GM12873 (cell line): ENCODE measurements around the gene SLC24A3.

Experiments
- TF ChIP-seq, protein P1 (sequence below): IDR thresholded peaks from 2 replicates; pipeline ENCODE4 v1.5.1; 2012; ENCODE audit warnings: low read depth, mild to moderate bottlenecking, moderate library complexity, low read length, control low read depth; ENCODE audit not compliant: insufficient read depth; ENCODE audit errors: missing control alignments

Gene SLC24A3

DNA sequence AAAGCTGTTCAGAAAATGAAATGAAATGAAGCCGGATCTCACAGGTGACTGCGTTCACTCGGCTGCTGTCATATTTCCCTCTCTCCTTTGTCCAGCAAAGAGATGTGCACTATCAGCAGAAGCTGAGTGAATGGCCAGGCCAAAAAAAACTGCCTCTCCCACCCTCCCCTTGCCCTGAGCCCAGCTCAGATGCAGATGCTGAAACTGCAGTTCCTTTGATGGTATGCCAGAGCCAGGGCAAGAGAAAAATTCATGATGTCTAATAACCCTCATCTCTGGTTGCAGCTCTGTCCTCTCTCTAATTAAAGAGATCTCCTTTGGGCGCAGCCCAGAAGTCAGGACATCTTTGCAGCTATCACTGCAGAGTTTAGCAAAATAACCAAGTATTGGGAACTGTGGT is 335.1 kb downstream of the SLC24A3 start:
- TF ChIP-seq, protein P1, sequence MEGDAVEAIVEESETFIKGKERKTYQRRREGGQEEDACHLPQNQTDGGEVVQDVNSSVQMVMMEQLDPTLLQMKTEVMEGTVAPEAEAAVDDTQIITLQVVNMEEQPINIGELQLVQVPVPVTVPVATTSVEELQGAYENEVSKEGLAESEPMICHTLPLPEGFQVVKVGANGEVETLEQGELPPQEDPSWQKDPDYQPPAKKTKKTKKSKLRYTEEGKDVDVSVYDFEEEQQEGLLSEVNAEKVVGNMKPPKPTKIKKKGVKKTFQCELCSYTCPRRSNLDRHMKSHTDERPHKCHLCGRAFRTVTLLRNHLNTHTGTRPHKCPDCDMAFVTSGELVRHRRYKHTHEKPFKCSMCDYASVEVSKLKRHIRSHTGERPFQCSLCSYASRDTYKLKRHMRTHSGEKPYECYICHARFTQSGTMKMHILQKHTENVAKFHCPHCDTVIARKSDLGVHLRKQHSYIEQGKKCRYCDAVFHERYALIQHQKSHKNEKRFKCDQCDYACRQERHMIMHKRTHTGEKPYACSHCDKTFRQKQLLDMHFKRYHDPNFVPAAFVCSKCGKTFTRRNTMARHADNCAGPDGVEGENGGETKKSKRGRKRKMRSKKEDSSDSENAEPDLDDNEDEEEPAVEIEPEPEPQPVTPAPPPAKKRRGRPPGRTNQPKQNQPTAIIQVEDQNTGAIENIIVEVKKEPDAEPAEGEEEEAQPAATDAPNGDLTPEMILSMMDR, result no peak

DNA sequence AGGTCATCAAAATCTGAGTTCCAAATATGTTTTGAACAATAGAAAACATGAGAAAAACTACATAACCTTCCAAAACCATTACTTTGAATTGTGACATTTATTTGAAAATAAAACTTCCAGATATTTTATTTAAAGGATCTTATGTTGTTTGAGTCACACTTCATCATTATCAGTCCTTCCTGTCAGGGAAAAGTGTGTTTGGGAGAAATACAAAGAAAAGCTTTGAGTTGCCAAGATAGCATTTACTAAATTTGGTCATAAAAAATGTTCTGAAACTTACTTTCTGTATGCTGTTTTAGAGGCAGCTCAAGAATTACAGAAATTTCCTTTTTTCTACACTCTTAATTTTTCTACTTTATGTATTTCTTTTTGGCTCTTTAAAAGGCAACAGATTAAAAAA is 337.5 kb downstream of the SLC24A3 start:
- TF ChIP-seq, protein P1, result no peak

DNA sequence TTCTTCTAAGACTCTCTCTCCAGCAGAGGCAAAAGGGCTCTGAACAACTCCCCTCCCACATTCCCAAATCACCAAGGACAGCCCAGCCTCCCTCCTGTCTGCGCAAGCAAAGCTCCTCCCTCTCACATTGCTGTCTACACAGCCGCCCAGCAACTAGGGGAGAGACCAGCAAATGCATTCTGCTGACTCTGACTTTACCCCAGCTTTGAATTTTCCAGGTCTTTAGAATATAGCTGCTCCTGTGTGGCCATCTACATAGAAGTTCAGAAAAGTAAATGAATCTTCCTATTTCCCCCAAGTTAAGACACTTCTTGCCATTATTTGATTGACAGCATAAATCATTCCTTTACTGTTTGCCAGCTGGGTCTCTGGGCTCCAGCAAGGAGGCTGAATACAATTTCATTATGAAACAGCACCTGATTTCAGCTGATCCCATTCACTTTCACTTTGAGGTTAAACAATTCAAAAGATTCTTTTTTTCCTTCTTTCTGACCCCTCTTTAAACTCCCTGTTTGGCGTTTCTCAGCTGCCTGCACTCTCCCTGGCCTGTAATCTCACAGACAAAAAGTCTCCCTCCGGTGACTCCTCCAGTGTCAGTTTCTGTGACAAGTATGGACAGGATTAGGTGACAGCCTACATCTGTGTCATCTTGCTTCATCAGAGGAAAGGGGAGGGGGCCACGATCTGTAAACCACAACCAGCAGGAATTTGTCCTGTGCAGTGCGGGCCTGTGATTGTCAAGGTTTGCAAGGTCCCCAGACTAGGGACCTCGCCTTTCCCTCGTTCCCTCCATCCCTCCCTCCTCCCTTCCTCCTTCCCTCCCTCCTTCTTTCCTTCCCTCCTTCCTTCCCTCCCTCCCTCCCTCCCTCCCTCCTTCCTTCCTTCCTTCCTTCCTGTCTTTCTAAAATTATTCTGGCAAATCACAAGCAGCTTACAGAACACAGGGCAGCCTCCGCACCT is 340.1 kb downstream of the SLC24A3 start:
- TF ChIP-seq, protein P1, result no peak

DNA sequence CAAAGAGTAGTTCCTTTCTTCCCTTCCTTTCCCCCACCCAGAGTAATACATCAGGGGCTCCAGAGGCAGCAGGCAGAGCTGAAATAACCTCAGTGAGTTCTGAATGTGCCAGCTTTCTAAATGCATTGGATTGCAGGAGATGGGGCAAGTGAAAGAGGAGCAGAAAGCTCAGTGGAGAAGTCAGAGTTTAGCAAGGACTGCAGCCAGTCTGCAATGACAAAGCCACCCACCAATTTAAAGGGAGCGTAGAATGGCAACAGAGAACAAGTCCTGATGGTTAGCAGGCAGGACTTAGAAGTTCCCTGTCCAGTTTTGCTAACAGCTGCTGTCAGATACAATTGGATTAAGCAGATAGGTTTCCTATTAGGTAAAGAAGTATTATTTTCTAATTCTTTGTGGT is 342.2 kb downstream of the SLC24A3 start:
- TF ChIP-seq, protein P1, result no peak

DNA sequence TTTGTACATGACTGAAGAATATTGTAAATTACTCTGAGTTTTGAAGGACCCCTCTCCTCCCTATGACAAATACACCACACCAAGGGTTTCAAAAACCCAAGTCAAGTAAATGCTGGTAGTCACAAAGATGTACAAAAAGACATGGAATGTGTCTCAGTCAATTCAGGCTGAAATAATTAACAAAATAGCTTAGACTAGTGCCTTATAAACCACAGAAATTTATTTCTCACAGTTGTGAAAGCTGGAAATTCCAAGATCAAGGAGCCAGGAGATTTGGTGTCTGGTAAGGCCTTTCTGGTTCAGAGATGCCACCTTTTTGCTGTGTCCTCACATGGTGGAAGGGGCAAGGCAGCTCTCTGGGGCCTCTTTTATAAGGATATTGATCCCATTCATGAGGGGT is 343.3 kb downstream of the SLC24A3 start:
- TF ChIP-seq, protein P1, result no peak

DNA sequence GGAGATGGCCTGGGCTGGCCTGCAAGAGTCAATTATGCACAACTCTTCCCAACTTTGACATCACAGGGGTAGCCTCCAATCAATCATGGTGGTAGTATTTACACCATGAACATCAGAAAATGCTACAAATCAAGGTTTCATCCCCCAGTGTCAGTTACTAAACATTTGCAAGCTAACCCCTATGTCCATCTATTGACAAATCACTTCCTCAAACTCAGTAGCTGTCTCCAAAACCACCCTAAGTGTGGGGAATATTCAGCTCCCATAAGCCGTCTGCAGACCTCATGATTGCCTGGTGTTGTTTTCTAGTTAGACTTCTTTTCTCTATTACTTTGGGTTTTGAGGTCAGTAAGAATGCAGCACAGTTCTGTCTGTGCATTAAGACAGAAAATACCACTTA is 344.8 kb downstream of the SLC24A3 start:
- TF ChIP-seq, protein P1, result no peak

DNA sequence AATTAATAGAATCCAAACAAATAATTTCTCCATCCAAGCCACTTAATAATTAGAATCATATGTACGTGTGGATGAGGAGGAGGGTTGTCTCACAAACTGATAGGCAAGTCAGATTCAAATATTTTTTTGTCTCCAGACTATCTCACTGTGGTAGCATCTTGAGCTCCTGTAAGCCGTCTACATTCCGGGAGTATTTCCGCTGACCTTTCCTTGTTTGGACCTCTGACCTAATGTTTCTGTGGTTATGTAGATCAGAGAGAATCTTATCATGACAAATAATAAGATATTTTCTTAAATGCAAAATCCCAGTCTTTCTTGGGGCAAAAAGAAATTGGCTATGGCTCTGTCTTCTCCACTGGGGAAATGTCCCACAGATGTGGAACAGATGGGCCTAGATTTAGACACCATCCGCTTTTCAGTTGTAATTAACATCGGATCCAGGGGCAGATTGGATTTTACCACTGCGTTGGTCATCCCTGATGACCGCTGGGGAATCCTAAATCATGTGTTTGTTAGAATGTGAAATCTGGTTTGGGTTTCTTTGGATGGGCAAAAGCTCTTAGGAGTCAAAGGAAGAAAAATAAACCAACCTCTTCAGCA is 348.5 kb downstream of the SLC24A3 start:
- TF ChIP-seq, protein P1, result no peak
